HL-60 (cell line): ENCODE data around the gene AGMO.

ENCODE experiments used
- DNase-seq, 2 experiments: peaks; one replicate each; pipeline ENCODE4 v3.0.0-alpha.2; 2010 to 2020; ENCODE audit warnings: low read depth in 1 of 2, low spot score in 1 of 2
- H3K27ac ChIP-seq: fragments of 250-450 bp; sonication (Bioruptor Pico); replicated peaks from 2 replicates; pipeline ENCODE4 v1.5.1; 2020; ENCODE audit warnings: mild to moderate bottlenecking, moderate library complexity
- H3K27me3 ChIP-seq: fragments of 250-450 bp; sonication (Bioruptor Pico); 2 replicates; pipeline ENCODE4 v1.5.1; 2021; ENCODE audit warnings: mild to moderate bottlenecking, moderate library complexity; ENCODE audit not compliant: insufficient read depth, poor library complexity, severe bottlenecking
- H3K4me3 ChIP-seq: replicated peaks from 2 replicates; pipeline ENCODE4 v1.5.1; 2011; ENCODE audit warnings: mild to moderate bottlenecking, control low read depth, low read length; ENCODE audit not compliant: insufficient read depth
- CTCF ChIP-seq: IDR thresholded peaks from one replicate; pipeline ENCODE4 v1.5.1; 2011; ENCODE audit warnings: low read length, control low read depth, inconsistent platforms; ENCODE audit not compliant: insufficient read depth
- GABPA ChIP-seq: IDR thresholded peaks from 2 replicates; pipeline ENCODE4 v1.6.1; 2012; ENCODE audit warnings: low read depth
- POLR2AphosphoS5 ChIP-seq: IDR thresholded peaks from 2 replicates; pipeline ENCODE4 v1.6.1; 2012; ENCODE audit warnings: low read depth
- SPI1 ChIP-seq: IDR thresholded peaks from 2 replicates; pipeline ENCODE4 v1.6.1; 2012; ENCODE audit warnings: low read depth, mild to moderate bottlenecking, borderline replicate concordance
- TF ChIP-seq, protein P1 (sequence below): IDR thresholded peaks from 2 replicates; pipeline ENCODE4 v1.6.1; 2012; ENCODE audit warnings: low read depth; ENCODE audit not compliant: insufficient replicate concordance

AGMO gene

GRCh38 chr7:15330943-15331342 lies 230.9 kb downstream of the AGMO start:
- no peak for TF ChIP-seq GABPA
- TF ChIP-seq, protein P1, sequence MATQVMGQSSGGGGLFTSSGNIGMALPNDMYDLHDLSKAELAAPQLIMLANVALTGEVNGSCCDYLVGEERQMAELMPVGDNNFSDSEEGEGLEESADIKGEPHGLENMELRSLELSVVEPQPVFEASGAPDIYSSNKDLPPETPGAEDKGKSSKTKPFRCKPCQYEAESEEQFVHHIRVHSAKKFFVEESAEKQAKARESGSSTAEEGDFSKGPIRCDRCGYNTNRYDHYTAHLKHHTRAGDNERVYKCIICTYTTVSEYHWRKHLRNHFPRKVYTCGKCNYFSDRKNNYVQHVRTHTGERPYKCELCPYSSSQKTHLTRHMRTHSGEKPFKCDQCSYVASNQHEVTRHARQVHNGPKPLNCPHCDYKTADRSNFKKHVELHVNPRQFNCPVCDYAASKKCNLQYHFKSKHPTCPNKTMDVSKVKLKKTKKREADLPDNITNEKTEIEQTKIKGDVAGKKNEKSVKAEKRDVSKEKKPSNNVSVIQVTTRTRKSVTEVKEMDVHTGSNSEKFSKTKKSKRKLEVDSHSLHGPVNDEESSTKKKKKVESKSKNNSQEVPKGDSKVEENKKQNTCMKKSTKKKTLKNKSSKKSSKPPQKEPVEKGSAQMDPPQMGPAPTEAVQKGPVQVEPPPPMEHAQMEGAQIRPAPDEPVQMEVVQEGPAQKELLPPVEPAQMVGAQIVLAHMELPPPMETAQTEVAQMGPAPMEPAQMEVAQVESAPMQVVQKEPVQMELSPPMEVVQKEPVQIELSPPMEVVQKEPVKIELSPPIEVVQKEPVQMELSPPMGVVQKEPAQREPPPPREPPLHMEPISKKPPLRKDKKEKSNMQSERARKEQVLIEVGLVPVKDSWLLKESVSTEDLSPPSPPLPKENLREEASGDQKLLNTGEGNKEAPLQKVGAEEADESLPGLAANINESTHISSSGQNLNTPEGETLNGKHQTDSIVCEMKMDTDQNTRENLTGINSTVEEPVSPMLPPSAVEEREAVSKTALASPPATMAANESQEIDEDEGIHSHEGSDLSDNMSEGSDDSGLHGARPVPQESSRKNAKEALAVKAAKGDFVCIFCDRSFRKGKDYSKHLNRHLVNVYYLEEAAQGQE, result no peak
- no peak for TF ChIP-seq CTCF
- no peak for TF ChIP-seq SPI1
- no peak for TF ChIP-seq POLR2AphosphoS5

DNA sequence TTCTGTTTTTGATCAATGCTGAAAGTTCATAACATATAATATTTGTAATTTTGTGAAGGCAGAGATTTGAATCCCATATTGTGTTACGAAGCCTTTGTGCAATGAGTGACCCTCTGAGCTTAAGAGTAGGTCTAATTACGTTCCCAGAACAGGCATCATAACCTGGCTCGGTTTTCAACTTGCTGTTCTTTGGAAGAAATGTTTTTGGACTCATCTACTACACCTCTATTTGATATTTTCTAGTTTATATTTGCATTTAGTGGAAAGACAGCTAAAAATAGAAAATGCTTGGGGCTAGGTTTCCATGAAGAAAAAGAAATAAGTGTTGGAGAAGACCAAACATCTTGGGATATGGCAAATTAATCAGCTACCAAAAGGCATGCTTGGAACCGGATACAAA lies 234.8 kb downstream of the AGMO start:
- H3K27me3 ChIP-seq, result no peaks in the 10 kb centered on the region

More at GRCh38 chr7:15330943-15331342, 230.9 kb downstream of the AGMO start:
- no peak overlapping the region for H3K4me3 ChIP-seq
- H3K27ac ChIP-seq, result no peak overlapping the region
- no peaks in the 10 kb centered on the region for H3K27me3 ChIP-seq
- no peak for DNase-seq

GRCh38 chr7:15326044-15326644 lies 235.7 kb downstream of the AGMO start:
- Histone ChIP-seq H3K27ac (no peak overlapping the region), H3K4me3 (no peak overlapping the region), H3K27me3 (no peaks in the 10 kb centered on the region)
- TF ChIP-seq POLR2AphosphoS5 (no peak), CTCF (peak; percentile 0)
- DNase-seq, result no peak

More for the DNA sequence above, 234.8 kb downstream of the AGMO start:
- Histone ChIP-seq H3K27ac (no peak overlapping the region), H3K4me3 (no peak overlapping the region)
- TF ChIP-seq, protein P1, result no peak
- TF ChIP-seq SPI1, result no peak
- no peak for TF ChIP-seq CTCF
- no peak for TF ChIP-seq POLR2AphosphoS5
- no peak for TF ChIP-seq GABPA
- no peak for DNase-seq

- no peak overlapping the region for H3K4me3 ChIP-seq
- no peaks in the 10 kb centered on the region for H3K27me3 ChIP-seq
- no peak for DNase-seq
- no peak overlapping the region for H3K27ac ChIP-seq
- TF ChIP-seq GABPA (no peak), POLR2AphosphoS5 (no peak), CTCF (no peak), SPI1 (no peak)
- TF ChIP-seq, protein P1, result no peak
Measured at GRCh38 chr7:15323550-15323949, 238.3 kb downstream of the AGMO start.
